HEK293T (cell line): ENCODE data around the gene MT1B.

ENCODE experiments used
- CTCF ChIA-PET: fragments of 350-600 bp; formaldehyde crosslinking; extraction: SDS; loops from one replicate; lab custom pipeline; 2021; ENCODE audit warnings: antibody characterized with exemption, inconsistent platforms; lab: Yijun Ruan, JAX
- POLR2A ChIA-PET: fragments of 350-600 bp; formaldehyde crosslinking; extraction: SDS; loops from one replicate; lab custom pipeline; 2020; ENCODE audit warnings: antibody characterized with exemption, inconsistent platforms; lab: Yijun Ruan, JAX
- DNase-seq: peaks from one replicate; pipeline ENCODE4 v3.0.0; 2012; ENCODE audit warnings: mixed read lengths; ENCODE audit errors: extremely low spot score
- ARNT ChIP-seq: fragments of 450-650 bp; IDR thresholded peaks from 2 replicates; pipeline ENCODE4 v1.6.1; 2017; ENCODE audit warnings: mild to moderate bottlenecking
- BHLHE40 ChIP-seq: fragments of 450-650 bp; IDR thresholded peaks from 2 replicates; pipeline ENCODE4 v1.6.1; 2016; ENCODE audit warnings: mild to moderate bottlenecking, moderate library complexity, borderline replicate concordance
- CTBP1 ChIP-seq: fragments of 450-650 bp; IDR thresholded peaks from 2 replicates; pipeline ENCODE4 v1.6.1; 2016; ENCODE audit warnings: borderline replicate concordance
- ELF4 ChIP-seq: fragments of 450-650 bp; IDR thresholded peaks from 2 replicates; pipeline ENCODE4 v1.6.1; 2017; ENCODE audit warnings: antibody characterized with exemption
- FOXA1 ChIP-seq: fragments of 450-650 bp; IDR thresholded peaks from 2 replicates; pipeline ENCODE4 v1.6.1; 2016; ENCODE audit warnings: mild to moderate bottlenecking
- FOXK2 ChIP-seq: fragments of 450-650 bp; IDR thresholded peaks from 2 replicates; pipeline ENCODE4 v1.6.1; 2016; ENCODE audit warnings: mild to moderate bottlenecking
- FOXM1 ChIP-seq: fragments of 450-650 bp; IDR thresholded peaks from 2 replicates; pipeline ENCODE4 v1.6.1; 2017; ENCODE audit warnings: mild to moderate bottlenecking, borderline replicate concordance
- HDGF ChIP-seq: fragments of 450-650 bp; IDR thresholded peaks from 2 replicates; pipeline ENCODE4 v1.6.1; 2017; ENCODE audit warnings: antibody characterized with exemption, borderline replicate concordance
- L3MBTL2 ChIP-seq: fragments of 450-650 bp; conservative IDR thresholded peaks from 2 replicates; pipeline ENCODE4 v1.6.1; 2016; ENCODE audit warnings: mild to moderate bottlenecking
- LEF1 ChIP-seq: fragments of 450-650 bp; IDR thresholded peaks from 2 replicates; pipeline ENCODE4 v1.6.1; 2017; ENCODE audit warnings: mild to moderate bottlenecking, borderline replicate concordance
- NFRKB ChIP-seq: fragments of 450-650 bp; IDR thresholded peaks from 2 replicates; pipeline ENCODE4 v1.6.1; 2016; ENCODE audit warnings: mild to moderate bottlenecking, moderate library complexity
- SP1 ChIP-seq: fragments of 450-650 bp; IDR thresholded peaks from 2 replicates; pipeline ENCODE4 v1.6.1; 2017
- SUZ12 ChIP-seq: fragments of 450-650 bp; IDR thresholded peaks from 2 replicates; pipeline ENCODE4 v1.6.1; 2016; ENCODE audit warnings: mild to moderate bottlenecking
- TARDBP ChIP-seq: fragments of 450-650 bp; IDR thresholded peaks from 2 replicates; pipeline ENCODE4 v1.6.1; 2016
- ZNF384 ChIP-seq: fragments of 450-650 bp; IDR thresholded peaks from 2 replicates; pipeline ENCODE4 v1.6.1; 2016
- TF ChIP-seq, protein P1 (sequence below): fragments of 450-650 bp; IDR thresholded peaks from 2 replicates; pipeline ENCODE4 v1.6.1; 2016

MT1B gene

DNA sequence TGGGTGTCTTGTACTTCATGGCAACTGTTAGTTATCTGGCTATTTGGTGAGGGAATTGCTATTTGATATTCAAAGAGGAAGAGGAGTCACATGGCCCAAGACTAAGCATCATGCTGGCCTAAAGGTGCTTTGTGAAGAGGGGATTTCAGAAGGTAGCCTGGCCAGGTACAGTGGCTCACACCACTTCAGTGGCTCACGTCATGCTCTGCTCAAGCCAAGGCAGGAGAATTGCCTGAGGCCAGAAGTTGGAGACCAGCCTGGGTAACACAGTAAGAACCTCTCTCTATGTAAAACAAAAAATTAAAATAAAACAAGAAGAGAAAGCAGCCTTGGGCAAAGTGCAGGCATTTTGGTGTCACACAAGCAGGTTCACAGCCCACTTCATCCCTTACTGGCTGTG lies 6.4 kb upstream of the MT1B start:
- ChIA-PET POLR2A (no interaction called here), CTCF (no interaction called here)
- no peak for DNase-seq
- TF ChIP-seq BHLHE40, result no peak
- no peak for TF ChIP-seq HDGF
- TF ChIP-seq, protein P1, sequence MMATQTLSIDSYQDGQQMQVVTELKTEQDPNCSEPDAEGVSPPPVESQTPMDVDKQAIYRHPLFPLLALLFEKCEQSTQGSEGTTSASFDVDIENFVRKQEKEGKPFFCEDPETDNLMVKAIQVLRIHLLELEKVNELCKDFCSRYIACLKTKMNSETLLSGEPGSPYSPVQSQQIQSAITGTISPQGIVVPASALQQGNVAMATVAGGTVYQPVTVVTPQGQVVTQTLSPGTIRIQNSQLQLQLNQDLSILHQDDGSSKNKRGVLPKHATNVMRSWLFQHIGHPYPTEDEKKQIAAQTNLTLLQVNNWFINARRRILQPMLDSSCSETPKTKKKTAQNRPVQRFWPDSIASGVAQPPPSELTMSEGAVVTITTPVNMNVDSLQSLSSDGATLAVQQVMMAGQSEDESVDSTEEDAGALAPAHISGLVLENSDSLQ, result no peak
- TF ChIP-seq ZNF384, result no peak
- no peak for TF ChIP-seq NFRKB
- TF ChIP-seq FOXA1, result no peak
- TF ChIP-seq TARDBP, result no peak
- TF ChIP-seq FOXM1, result no peak
- no peak for TF ChIP-seq L3MBTL2
- no peak for TF ChIP-seq ARNT
- no peak for TF ChIP-seq CTBP1
- TF ChIP-seq SP1, result no peak
- no peak for TF ChIP-seq FOXK2
- TF ChIP-seq SUZ12, result no peak
- no peak for TF ChIP-seq LEF1
- TF ChIP-seq ELF4, result no peak

- TF ChIP-seq FOXM1 (no peak), CTBP1 (no peak), TARDBP (no peak), ELF4 (no peak), FOXA1 (no peak), ZNF384 (no peak), FOXK2 (no peak), HDGF (no peak), SUZ12 (no peak), SP1 (no peak), ARNT (no peak)
- CTCF ChIA-PET, result no interaction called here
- no peak for DNase-seq
- POLR2A ChIA-PET, result no interaction called here
Measured at GRCh38 chr16:56645838-56646237, 5.8 kb upstream of the MT1B start.

- CTCF ChIA-PET, result no interaction called here
- DNase-seq, result no peak
- no peak for TF ChIP-seq TARDBP
- TF ChIP-seq FOXA1, result no peak
- TF ChIP-seq SP1, result no peak
- no peak for TF ChIP-seq LEF1
- no peak for TF ChIP-seq FOXK2
- TF ChIP-seq ARNT, result no peak
- TF ChIP-seq SUZ12, result no peak
- no peak for TF ChIP-seq HDGF
- TF ChIP-seq BHLHE40, result no peak
- no peak for TF ChIP-seq ELF4
- TF ChIP-seq FOXM1, result no peak
- TF ChIP-seq, protein P1, result no peak
- POLR2A ChIA-PET, result no interaction called here
Measured at GRCh38 chr16:56647641-56648431, 3.9 kb upstream of the MT1B start.

- ChIA-PET POLR2A (no interaction called here), CTCF (no interaction called here)
- TF ChIP-seq SUZ12, result no peak
- no peak for TF ChIP-seq FOXM1
- TF ChIP-seq L3MBTL2, result no peak
- no peak for TF ChIP-seq ARNT
- no peak for TF ChIP-seq FOXA1
- TF ChIP-seq ELF4, result no peak
- TF ChIP-seq, protein P1, result no peak
- no peak for TF ChIP-seq ZNF384
- TF ChIP-seq LEF1, result no peak
- no peak for TF ChIP-seq SP1
- TF ChIP-seq HDGF, result no peak
- no peak for TF ChIP-seq TARDBP
- TF ChIP-seq FOXK2, result no peak
- no peak for TF ChIP-seq CTBP1
- TF ChIP-seq NFRKB, result no peak
- no peak for TF ChIP-seq BHLHE40
- no peak for DNase-seq
Measured at GRCh38 chr16:56649271-56649670, 2.4 kb upstream of the MT1B start.

GRCh38 chr16:56649820-56650219 lies 1.9 kb upstream of the MT1B start:
- ChIA-PET CTCF (no interaction called here), POLR2A (no interaction called here)
- TF ChIP-seq FOXM1 (no peak), TARDBP (no peak), ARNT (no peak), ELF4 (no peak), LEF1 (no peak), L3MBTL2 (no peak), ZNF384 (no peak), CTBP1 (no peak), SUZ12 (no peak), SP1 (no peak), BHLHE40 (no peak)
- DNase-seq, result no peak

DNA sequence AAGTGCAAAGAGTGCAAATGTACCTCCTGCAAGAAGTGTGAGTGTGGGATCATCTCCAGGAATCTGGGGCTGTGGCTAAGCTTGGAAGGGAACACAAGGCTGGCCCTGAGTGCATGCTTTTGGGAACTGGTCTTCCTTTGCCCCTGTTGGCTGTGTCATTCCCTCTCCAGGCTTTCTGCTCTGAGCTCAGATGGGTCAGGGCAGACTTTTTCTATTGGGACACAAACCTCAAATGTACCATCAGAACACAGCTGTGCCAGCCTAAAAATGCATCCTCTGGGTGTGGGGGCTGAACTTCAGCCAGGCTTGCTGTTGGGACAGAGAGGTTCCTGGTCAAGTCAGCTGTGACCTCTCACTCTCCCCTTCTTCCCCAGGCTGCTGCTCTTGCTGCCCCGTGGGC lies 914 bp downstream of the MT1B start:
- no peak for DNase-seq
- no peak for TF ChIP-seq BHLHE40
- TF ChIP-seq FOXA1, result no peak
- no peak for TF ChIP-seq ELF4
- CTCF ChIA-PET, result no interaction called here
- POLR2A ChIA-PET, result no interaction called here
